T-cell (primary cell): Measurements from ENCODE around the gene ASCL2. TPM values are rescaled to one million over a fixed set of nuclear protein-coding genes. Genes with fewer than 3 reads are reported as not detected.

ENCODE experiments used
- ATAC-seq, 4 experiments: fragments of 200-7000 bp in 3 of 4; fragments of 150-1000 bp in 1 of 4; cut with Tn5 transposase; replicated peaks in 1 of 4; 1 replicate in 3 of 4; 2 replicates in 1 of 4; pipeline ENCODE4 v1.10.0; 2021; ENCODE audit warnings: moderate library complexity in 3 of 4, mild to moderate bottlenecking in 2 of 4, moderate number of reproducible peaks in 1 of 4
- CTCF ChIA-PET, 2 donors: fragments of 300-600 bp; sonication (Branson Sonifier 250); formaldehyde crosslinking; loops; one replicate each; lab custom pipeline; 2022; ENCODE audit warnings: antibody characterized with exemption in 2 of 2; lab: Charles Lee
- POLR2A ChIA-PET, 2 donors: fragments of 300-600 bp; sonication (Branson Sonifier 250); formaldehyde crosslinking; loops; one replicate each; lab custom pipeline; 2022; ENCODE audit warnings: antibody characterized with exemption in 2 of 2; lab: Charles Lee
- DNase-seq, 35 experiments: peaks; one replicate each; pipeline versions ENCODE4 v3.0.0 to v3.0.0-alpha.2; 2013 to 2023
- H3K27ac ChIP-seq: one replicate; pipeline ENCODE4 v1.5.1; 2013; ENCODE audit warnings: low read length
- H3K27me3 ChIP-seq, 2 experiments: replicated peaks in 1 of 2; 1 replicate in 1 of 2; 2 replicates in 1 of 2; pipeline versions ENCODE4 v1.6.1 to v1.7.0; 2013; ENCODE audit warnings: low read length in 1 of 2, mixed read lengths in 1 of 2; ENCODE audit not compliant: control insufficient read depth in 2 of 2, insufficient read depth in 2 of 2; ENCODE audit errors: extremely low read depth in 1 of 2
- H3K36me3 ChIP-seq, 2 donors: 1 replicate in 1 of 2; 2 replicates in 1 of 2; pipeline versions ENCODE4 v1.6.1 to v1.7.0; 2013; ENCODE audit warnings: low read length in 1 of 2; ENCODE audit not compliant: control insufficient read depth in 2 of 2, insufficient read depth in 1 of 2; ENCODE audit errors: extremely low read depth in 1 of 2
- H3K4me1 ChIP-seq, 2 experiments: 1 replicate in 1 of 2; 2 replicates in 1 of 2; pipeline versions ENCODE4 v1.6.1 to v1.7.0; 2013; ENCODE audit warnings: low read length in 2 of 2, mixed read lengths in 1 of 2; ENCODE audit not compliant: insufficient read depth in 2 of 2, control insufficient read depth in 1 of 2; ENCODE audit errors: extremely low read depth in 1 of 2
- H3K4me3 ChIP-seq, 2 donors: 1 replicate in 1 of 2; 2 replicates in 1 of 2; pipeline versions ENCODE4 v1.5.1 to v1.7.0; 2013; ENCODE audit warnings: mild to moderate bottlenecking in 2 of 2, low read length in 1 of 2, moderate library complexity in 1 of 2; ENCODE audit not compliant: control insufficient read depth in 1 of 2; ENCODE audit errors: extremely low read depth in 1 of 2
- H3K9me3 ChIP-seq: 2 replicates; pipeline ENCODE4 v1.7.0; 2013
- H3K27ac Mint-ChIP-seq, 2 donors: one replicate each; pipeline ENCODE4 v1.8.0; 2020 to 2021; ENCODE audit warnings: mild to moderate bottlenecking in 2 of 2, mixed read lengths in 2 of 2
- H3K27me3 Mint-ChIP-seq, 2 donors: one replicate each; pipeline ENCODE4 v1.8.0; 2021 to 2022; ENCODE audit warnings: mixed read lengths in 2 of 2
- H3K36me3 Mint-ChIP-seq: one replicate; pipeline ENCODE4 v1.8.0; 2021; ENCODE audit warnings: mixed read lengths
- H3K4me1 Mint-ChIP-seq, 3 donors: one replicate each; pipeline ENCODE4 v1.8.0; 2020 to 2022; ENCODE audit warnings: mixed read lengths in 3 of 3, mild to moderate bottlenecking in 1 of 3
- H3K4me3 Mint-ChIP-seq, 3 donors: one replicate each; pipeline ENCODE4 v1.8.0; 2020 to 2022; ENCODE audit warnings: mild to moderate bottlenecking in 3 of 3, mixed read lengths in 3 of 3, moderate library complexity in 3 of 3
- H3K9me3 Mint-ChIP-seq, 3 donors: one replicate each; pipeline ENCODE4 v1.8.0; 2020 to 2022; ENCODE audit warnings: mixed read lengths in 3 of 3
- WGBS: methylation state at CpG from one replicate; pipeline ENCODE4 v1.1.5; 2013; ENCODE audit warnings: missing lambda C conversion rate; ENCODE audit not compliant: insufficient coverage; 5-methylcytosine and 5-hydroxymethylcytosine counted together
- total RNA-seq, 35 experiments: library from RNA in 6 of 35; stranded (reverse) in 6 of 35; fragments of 120-200 nt in 1 of 35; gene quantifications; one replicate each; pipeline versions ENCODE4 v1.2.1 to v1.2.4 and lab custom pipeline; 2013 to 2026

Gene ASCL2
- total RNA-seq, 5 donors from 2014 or later (not counting 1 experiment from before 2014, with no cell fraction given): 0.29 to 1.3 (median 0.51) TPM

- no peak overlapping the region for H3K27ac Mint-ChIP-seq
- H3K4me3 Mint-ChIP-seq: no peak overlapping the region
- ATAC-seq (no peak), DNase-seq (no peak)
- no peaks in the 10 kb centered on the region for H3K36me3 Mint-ChIP-seq
- Histone ChIP-seq H3K27ac (no peak overlapping the region), H3K4me3 (no peak overlapping the region), H3K9me3 (no peaks in the 10 kb centered on the region), H3K36me3 (no peaks in the 10 kb centered on the region), H3K4me1 (peaks cover 4 to 37% of the 10 kb centered on the region in 2 experiments), H3K27me3 (peaks cover 0 to 36% of the 10 kb centered on the region in 2 experiments)
- no peaks in the 10 kb centered on the region for H3K9me3 Mint-ChIP-seq
- H3K4me1 Mint-ChIP-seq: peaks cover 25 to 28% (median 27%) of the 10 kb centered on the region in 3 donors
- ChIA-PET POLR2A (no interaction called here), CTCF (interaction anchor here in 1 of 2 donors (0.5 kb wide), 1 partner anchor 387 kb away, joined by 3 read pairs; no protein-coding TSS in a partner anchor)
- H3K27me3 Mint-ChIP-seq: peaks cover 0 to 13% of the 10 kb centered on the region in 2 donors
- 94% methylated on average over 7 of the region's 13 CpGs for WGBS
These were observed 6.5 kb downstream of the ASCL2 start for GRCh38 chr11:2263724-2264360.

- no peak overlapping the region for H3K4me3 ChIP-seq
- no peaks in the 10 kb centered on the region for H3K36me3 ChIP-seq
- ATAC-seq (no peak), DNase-seq (no peak)
- no peaks in the 10 kb centered on the region for H3K9me3 ChIP-seq
- peaks cover 0 to 29% of the 10 kb centered on the region in 2 experiments for H3K27me3 ChIP-seq
- POLR2A ChIA-PET: no interaction called here
- no peak overlapping the region for H3K27ac Mint-ChIP-seq
- H3K36me3 Mint-ChIP-seq: no peaks in the 10 kb centered on the region
- CTCF ChIA-PET: interaction anchor here in 1 of 2 donors (0.5 kb wide), 1 partner anchor 387 kb away, joined by 3 read pairs; no protein-coding TSS in a partner anchor
- peaks cover 4 to 30% of the 10 kb centered on the region in 2 experiments for H3K4me1 ChIP-seq
- peaks cover 19 to 22% (median 20%) of the 10 kb centered on the region in 3 donors for H3K4me1 Mint-ChIP-seq
- H3K4me3 Mint-ChIP-seq: no peak overlapping the region
- H3K9me3 Mint-ChIP-seq: no peaks in the 10 kb centered on the region
- H3K27ac ChIP-seq: no peak overlapping the region
- peaks cover 0 to 7% of the 10 kb centered on the region in 2 donors for H3K27me3 Mint-ChIP-seq
- 93% methylated on average over 3 of the region's 10 CpGs for WGBS
These were observed 7.3 kb downstream of the ASCL2 start for GRCh38 chr11:2263071-2263565.

GRCh38 chr11:2262301-2263070 lies 7.9 kb downstream of the ASCL2 start:
- 88% methylated on average over 15 of the region's 18 CpGs for WGBS
- Mint-ChIP-seq H3K27me3 (peaks cover 0 to 3% of the 10 kb centered on the region in 2 donors), H3K4me1 (peaks cover 18 to 21% (median 18%) of the 10 kb centered on the region in 3 donors), H3K4me3 (no peak overlapping the region), H3K36me3 (no peaks in the 10 kb centered on the region), H3K27ac (no peak overlapping the region), H3K9me3 (no peaks in the 10 kb centered on the region)
- Histone ChIP-seq H3K27me3 (peaks cover 0 to 23% of the 10 kb centered on the region in 2 experiments), H3K9me3 (no peaks in the 10 kb centered on the region), H3K4me3 (no peak overlapping the region), H3K36me3 (no peaks in the 10 kb centered on the region), H3K4me1 (peaks cover 4 to 24% of the 10 kb centered on the region in 2 experiments), H3K27ac (no peak overlapping the region)
- ChIA-PET POLR2A (no interaction called here), CTCF (no interaction called here)
- ATAC-seq (no peak), DNase-seq (no peak)

- Histone ChIP-seq H3K27ac (no peak overlapping the region), H3K36me3 (no peaks in the 10 kb centered on the region), H3K4me1 (peaks cover 4 to 15% of the 10 kb centered on the region in 2 experiments), H3K4me3 (no peak overlapping the region), H3K9me3 (no peaks in the 10 kb centered on the region), H3K27me3 (peaks cover 0 to 14% of the 10 kb centered on the region in 2 experiments)
- Mint-ChIP-seq H3K4me1 (peaks cover 16 to 20% (median 16%) of the 10 kb centered on the region in 3 donors), H3K9me3 (no peaks in the 10 kb centered on the region), H3K27me3 (peaks cover 0 to 3% of the 10 kb centered on the region in 2 donors), H3K27ac (no peak overlapping the region), H3K36me3 (no peaks in the 10 kb centered on the region), H3K4me3 (no peak overlapping the region)
- CTCF ChIA-PET: no interaction called here
- 90% methylated on average over 13 of the region's 21 CpGs for WGBS
- DNase-seq (no peak), ATAC-seq (no peak)
- POLR2A ChIA-PET: no interaction called here
These were observed 8.8 kb downstream of the ASCL2 start for GRCh38 chr11:2261436-2262230.

GRCh38 chr11:2260491-2261364 lies 9.7 kb downstream of the ASCL2 start:
- Histone ChIP-seq H3K36me3 (no peaks in the 10 kb centered on the region), H3K4me3 (no peak overlapping the region), H3K9me3 (no peaks in the 10 kb centered on the region), H3K4me1 (peaks cover 0 to 6% of the 10 kb centered on the region in 2 experiments), H3K27me3 (peaks cover 0 to 13% of the 10 kb centered on the region in 2 experiments), H3K27ac (no peak overlapping the region)
- Mint-ChIP-seq H3K4me1 (peaks cover 7 to 11% (median 7%) of the 10 kb centered on the region in 3 donors), H3K27ac (no peak overlapping the region), H3K4me3 (no peak overlapping the region), H3K27me3 (no peaks in the 10 kb centered on the region), H3K36me3 (no peaks in the 10 kb centered on the region), H3K9me3 (no peaks in the 10 kb centered on the region)
- DNase-seq (no peak), ATAC-seq (no peak)
- POLR2A ChIA-PET: no interaction called here
- WGBS: 80% methylated on average over 24 of the region's 26 CpGs
- CTCF ChIA-PET: no interaction called here
